HL-60 (cell line): ENCODE results near the gene PNPLA7.
"Not testable (repeated sequence)": the region's sequence is repeated elsewhere in the genome, so short reads cannot be mapped to it uniquely, and the experiment has no call there.

ENCODE experiments used
- DNase-seq, 2 experiments: peaks; one replicate each; pipeline ENCODE4 v3.0.0-alpha.2; 2010 to 2020; ENCODE audit warnings: low read depth in 1 of 2, low spot score in 1 of 2
- H3K27ac ChIP-seq: fragments of 250-450 bp; sonication (Bioruptor Pico); replicated peaks from 2 replicates; pipeline ENCODE4 v1.5.1; 2020; ENCODE audit warnings: mild to moderate bottlenecking, moderate library complexity
- H3K27me3 ChIP-seq: fragments of 250-450 bp; sonication (Bioruptor Pico); 2 replicates; pipeline ENCODE4 v1.5.1; 2021; ENCODE audit warnings: mild to moderate bottlenecking, moderate library complexity; ENCODE audit not compliant: insufficient read depth, poor library complexity, severe bottlenecking
- H3K4me3 ChIP-seq: replicated peaks from 2 replicates; pipeline ENCODE4 v1.5.1; 2011; ENCODE audit warnings: mild to moderate bottlenecking, control low read depth, low read length; ENCODE audit not compliant: insufficient read depth
- GABPA ChIP-seq: IDR thresholded peaks from 2 replicates; pipeline ENCODE4 v1.6.1; 2012; ENCODE audit warnings: low read depth
- POLR2AphosphoS5 ChIP-seq: IDR thresholded peaks from 2 replicates; pipeline ENCODE4 v1.6.1; 2012; ENCODE audit warnings: low read depth
- SPI1 ChIP-seq: IDR thresholded peaks from 2 replicates; pipeline ENCODE4 v1.6.1; 2012; ENCODE audit warnings: low read depth, mild to moderate bottlenecking, borderline replicate concordance
- TF ChIP-seq, protein P1 (sequence below): IDR thresholded peaks from 2 replicates; pipeline ENCODE4 v1.6.1; 2012; ENCODE audit warnings: low read depth; ENCODE audit not compliant: insufficient replicate concordance
- TF ChIP-seq, protein P2 (sequence below): IDR thresholded peaks from one replicate; pipeline ENCODE4 v1.5.1; 2011; ENCODE audit warnings: low read length, control low read depth, inconsistent platforms; ENCODE audit not compliant: insufficient read depth

The PNPLA7 gene

DNA sequence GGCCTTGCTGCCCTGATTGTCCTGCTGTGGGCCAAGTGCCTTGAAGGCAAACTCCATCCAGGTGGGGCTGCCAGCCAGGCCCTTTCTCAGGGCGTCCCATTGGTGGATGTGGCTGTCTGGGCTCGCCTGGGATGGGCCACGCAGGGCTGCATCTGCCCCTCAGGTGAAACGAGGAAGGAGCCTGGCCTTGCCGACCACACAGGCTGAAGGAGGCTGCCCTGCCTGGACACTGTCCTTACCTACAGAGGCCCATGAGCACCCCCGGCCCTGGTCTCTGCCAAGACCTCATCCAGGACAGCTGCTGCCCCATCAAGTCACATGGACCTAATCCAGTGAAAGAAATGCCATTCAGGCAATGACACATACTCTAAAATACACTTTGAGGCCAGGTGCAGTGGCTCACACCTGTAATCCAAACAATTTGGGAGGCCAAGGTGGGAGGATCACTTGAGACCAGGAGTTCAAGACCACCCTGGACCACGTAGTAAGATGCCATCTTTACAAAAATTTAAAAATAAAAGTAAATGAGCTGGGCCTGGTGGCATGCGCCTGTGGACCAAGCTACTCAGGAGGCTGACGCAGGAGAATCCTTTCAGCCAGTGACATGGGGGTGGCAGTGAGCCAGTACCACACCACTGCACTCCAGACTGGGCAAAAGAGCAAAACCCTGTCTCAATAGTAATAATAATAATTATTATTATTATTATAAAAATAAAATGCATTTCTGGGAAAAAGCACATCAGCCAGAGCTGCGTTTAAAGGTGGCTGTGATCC is 33.9 kb downstream of the PNPLA7 start:
- H3K27ac ChIP-seq: no peak overlapping the region
- no peaks in the 10 kb centered on the region for H3K27me3 ChIP-seq
- TF ChIP-seq, protein P1, sequence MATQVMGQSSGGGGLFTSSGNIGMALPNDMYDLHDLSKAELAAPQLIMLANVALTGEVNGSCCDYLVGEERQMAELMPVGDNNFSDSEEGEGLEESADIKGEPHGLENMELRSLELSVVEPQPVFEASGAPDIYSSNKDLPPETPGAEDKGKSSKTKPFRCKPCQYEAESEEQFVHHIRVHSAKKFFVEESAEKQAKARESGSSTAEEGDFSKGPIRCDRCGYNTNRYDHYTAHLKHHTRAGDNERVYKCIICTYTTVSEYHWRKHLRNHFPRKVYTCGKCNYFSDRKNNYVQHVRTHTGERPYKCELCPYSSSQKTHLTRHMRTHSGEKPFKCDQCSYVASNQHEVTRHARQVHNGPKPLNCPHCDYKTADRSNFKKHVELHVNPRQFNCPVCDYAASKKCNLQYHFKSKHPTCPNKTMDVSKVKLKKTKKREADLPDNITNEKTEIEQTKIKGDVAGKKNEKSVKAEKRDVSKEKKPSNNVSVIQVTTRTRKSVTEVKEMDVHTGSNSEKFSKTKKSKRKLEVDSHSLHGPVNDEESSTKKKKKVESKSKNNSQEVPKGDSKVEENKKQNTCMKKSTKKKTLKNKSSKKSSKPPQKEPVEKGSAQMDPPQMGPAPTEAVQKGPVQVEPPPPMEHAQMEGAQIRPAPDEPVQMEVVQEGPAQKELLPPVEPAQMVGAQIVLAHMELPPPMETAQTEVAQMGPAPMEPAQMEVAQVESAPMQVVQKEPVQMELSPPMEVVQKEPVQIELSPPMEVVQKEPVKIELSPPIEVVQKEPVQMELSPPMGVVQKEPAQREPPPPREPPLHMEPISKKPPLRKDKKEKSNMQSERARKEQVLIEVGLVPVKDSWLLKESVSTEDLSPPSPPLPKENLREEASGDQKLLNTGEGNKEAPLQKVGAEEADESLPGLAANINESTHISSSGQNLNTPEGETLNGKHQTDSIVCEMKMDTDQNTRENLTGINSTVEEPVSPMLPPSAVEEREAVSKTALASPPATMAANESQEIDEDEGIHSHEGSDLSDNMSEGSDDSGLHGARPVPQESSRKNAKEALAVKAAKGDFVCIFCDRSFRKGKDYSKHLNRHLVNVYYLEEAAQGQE: no peak
- TF ChIP-seq POLR2AphosphoS5: no peak
- no peak for TF ChIP-seq SPI1
- TF ChIP-seq GABPA: no peak
- TF ChIP-seq, protein P2, sequence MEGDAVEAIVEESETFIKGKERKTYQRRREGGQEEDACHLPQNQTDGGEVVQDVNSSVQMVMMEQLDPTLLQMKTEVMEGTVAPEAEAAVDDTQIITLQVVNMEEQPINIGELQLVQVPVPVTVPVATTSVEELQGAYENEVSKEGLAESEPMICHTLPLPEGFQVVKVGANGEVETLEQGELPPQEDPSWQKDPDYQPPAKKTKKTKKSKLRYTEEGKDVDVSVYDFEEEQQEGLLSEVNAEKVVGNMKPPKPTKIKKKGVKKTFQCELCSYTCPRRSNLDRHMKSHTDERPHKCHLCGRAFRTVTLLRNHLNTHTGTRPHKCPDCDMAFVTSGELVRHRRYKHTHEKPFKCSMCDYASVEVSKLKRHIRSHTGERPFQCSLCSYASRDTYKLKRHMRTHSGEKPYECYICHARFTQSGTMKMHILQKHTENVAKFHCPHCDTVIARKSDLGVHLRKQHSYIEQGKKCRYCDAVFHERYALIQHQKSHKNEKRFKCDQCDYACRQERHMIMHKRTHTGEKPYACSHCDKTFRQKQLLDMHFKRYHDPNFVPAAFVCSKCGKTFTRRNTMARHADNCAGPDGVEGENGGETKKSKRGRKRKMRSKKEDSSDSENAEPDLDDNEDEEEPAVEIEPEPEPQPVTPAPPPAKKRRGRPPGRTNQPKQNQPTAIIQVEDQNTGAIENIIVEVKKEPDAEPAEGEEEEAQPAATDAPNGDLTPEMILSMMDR: no peak
- no peak overlapping the region for H3K4me3 ChIP-seq
- DNase-seq: no peak

DNA sequence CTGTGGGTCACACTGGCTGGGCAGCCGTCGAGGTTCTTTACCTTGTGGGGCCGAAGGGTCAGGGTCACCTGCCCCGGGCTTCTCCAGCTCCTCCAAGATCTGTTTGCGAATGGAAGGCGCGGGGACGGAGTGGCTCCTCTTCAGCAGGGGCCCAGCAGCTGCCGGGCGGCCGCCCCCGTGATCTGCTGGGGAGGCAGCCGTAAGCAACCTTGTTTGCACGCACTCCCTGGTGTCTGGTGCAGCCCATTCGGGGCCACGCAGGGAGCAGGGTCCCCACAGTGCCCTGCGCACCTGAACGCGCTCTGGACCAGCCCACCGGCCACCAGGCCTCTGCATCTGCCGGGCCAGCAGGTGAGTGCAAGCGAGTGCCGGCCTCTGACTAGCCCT is 34.9 kb downstream of the PNPLA7 start:
- no peak for DNase-seq
- no peak overlapping the region for H3K27ac ChIP-seq
- H3K27me3 ChIP-seq: no peaks in the 10 kb centered on the region
- no peak overlapping the region for H3K4me3 ChIP-seq
- TF ChIP-seq, protein P2: no peak
- TF ChIP-seq GABPA: no peak
- no peak for TF ChIP-seq SPI1
- TF ChIP-seq POLR2AphosphoS5: no peak
- TF ChIP-seq, protein P1: no peak

DNA sequence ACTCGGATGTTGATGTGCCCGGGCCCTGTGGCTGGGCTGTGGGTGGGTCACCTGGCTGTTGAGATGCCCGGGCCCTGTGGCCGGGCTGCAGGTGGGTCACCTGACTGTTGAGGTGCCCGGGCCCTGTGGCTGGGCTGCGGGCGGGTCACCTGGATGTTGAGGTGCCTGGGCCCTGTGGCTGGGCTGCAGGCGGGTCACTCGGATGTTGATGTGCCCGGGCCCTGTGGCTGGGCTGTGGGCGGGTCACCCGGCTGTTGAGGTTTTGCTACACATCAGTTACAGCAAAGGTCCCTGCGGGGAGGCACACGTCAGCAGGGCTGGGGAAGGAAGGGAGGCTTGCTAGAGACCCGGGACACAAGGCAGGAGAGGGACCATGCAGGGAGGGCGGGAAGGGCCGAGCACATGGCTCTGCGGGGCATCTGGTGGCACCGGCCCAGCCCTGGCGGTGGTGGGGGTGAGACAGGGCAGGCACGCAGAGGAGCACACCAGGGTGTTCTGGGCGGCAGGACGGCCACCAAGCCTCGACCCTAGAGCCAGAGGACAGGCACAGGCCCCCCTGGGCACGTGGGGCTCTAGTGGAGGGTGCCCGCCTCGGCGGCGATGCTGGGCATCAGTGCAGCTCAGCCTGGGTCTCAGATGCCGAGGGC is 35.4 kb downstream of the PNPLA7 start:
- no peak for TF ChIP-seq POLR2AphosphoS5
- TF ChIP-seq, protein P1: no peak
- TF ChIP-seq, protein P2: no peak
- TF ChIP-seq SPI1: no peak
- TF ChIP-seq GABPA: no peak
- no peak for DNase-seq
- Histone ChIP-seq H3K27me3 (no peaks in the 10 kb centered on the region), H3K4me3 (no peak overlapping the region), H3K27ac (no peak overlapping the region)

DNA sequence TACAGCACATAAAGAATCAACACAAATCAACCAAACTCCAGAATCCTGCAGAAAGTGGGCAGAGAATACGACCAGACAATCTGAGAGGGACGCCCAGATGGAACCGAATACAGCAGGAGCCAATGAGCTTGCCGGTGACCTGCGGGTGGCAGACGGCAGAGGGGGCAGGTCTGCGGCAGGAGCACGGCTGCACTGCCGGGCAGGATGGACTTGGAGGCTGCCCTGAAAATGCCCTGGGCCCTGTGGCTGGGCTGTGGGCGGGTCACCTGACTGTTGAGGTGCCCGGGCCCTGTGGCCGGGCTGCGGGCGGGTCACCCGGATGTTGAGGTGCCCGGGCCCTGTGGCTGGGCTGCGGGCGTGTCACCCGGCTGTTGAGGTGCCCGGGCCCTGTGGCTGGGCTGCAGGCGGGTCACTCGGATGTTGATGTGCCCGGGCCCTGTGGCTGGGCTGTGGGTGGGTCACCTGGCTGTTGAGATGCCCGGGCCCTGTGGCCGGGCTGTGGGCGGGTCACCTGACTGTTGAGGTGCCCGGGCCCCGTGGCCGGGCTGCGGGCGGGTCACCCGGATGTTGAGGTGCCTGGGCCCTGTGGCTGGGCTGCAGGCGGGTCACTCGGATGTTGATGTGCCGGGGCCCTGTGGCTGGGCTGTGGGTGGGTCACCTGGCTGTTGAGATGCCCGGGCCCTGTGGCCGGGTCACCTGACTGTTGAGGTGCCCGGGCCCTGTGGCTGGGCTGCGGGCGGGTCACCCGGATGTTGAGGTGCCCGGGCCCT is 36.2 kb downstream of the PNPLA7 start:
- not testable (repeated sequence) for H3K27ac ChIP-seq, H3K27me3 ChIP-seq, DNase-seq, H3K4me3 ChIP-seq

DNA sequence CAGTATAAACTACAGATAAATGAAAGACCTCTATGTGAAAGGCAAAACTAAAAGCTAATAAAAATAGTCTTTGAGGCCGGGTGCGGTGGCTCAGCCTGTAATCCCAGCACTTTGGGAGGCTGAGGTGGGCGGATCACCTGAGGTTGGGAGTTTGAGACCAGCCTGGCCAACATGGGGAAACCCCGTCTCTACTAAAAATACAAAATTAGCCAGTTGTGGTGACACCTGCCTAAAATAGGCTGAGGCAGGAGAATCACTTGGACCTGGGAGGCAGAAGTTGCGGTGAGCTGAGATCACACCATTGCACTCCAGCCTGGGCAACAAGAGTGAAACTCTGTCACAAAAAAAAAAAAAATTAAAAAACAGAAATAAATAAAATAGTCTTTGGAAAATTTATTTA is 37.1 kb downstream of the PNPLA7 start:
- not testable (repeated sequence) for H3K4me3 ChIP-seq, H3K27me3 ChIP-seq, DNase-seq, H3K27ac ChIP-seq
